Right renal cortex interstitium (tissue), 3 donors: Measurements from ENCODE around the gene HSD3B2. TPM values are rescaled to one million over a fixed set of nuclear protein-coding genes. Genes with fewer than 3 reads are reported as not detected.

Experiments used
- DNase-seq, 3 donors: peaks; one replicate each; pipeline ENCODE4 v3.0.0-alpha.2; 2013; ENCODE audit warnings: low read depth in 3 of 3, low spot score in 2 of 3
- polyA plus RNA-seq, 3 donors: library from polyadenylated mRNA; unstranded; fragments of 120-200 nt; gene quantifications; one replicate each; pipeline ENCODE4 v1.2.1, GENCODE V29; 2013; ENCODE audit not compliant: insufficient read length in 3 of 3

HSD3B2 gene
- polyA plus RNA-seq, 3 donors = 1.2 to 1.3 (median 1.2) TPM

DNA sequence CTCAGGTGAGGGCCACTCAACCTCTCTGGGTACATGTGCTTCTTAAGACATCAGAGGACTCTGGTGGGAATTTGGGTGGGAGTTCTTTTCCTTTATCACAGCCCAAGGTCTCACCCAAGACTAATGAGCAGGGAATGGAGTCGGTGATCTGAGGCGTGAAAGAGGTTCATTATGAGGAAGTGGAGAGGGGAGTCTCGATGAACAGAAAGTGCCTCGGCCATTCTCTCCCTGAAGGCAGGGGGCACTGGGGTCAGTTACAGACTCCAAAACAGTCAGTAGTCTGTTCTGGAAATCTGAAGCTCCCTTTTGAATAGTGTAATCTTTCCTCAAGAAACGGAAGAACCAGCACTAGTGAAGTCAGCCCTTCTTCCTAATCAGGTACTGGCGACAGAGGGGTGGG, 36.2 kb downstream of the HSD3B2 start:
- no peak for DNase-seq

DNA sequence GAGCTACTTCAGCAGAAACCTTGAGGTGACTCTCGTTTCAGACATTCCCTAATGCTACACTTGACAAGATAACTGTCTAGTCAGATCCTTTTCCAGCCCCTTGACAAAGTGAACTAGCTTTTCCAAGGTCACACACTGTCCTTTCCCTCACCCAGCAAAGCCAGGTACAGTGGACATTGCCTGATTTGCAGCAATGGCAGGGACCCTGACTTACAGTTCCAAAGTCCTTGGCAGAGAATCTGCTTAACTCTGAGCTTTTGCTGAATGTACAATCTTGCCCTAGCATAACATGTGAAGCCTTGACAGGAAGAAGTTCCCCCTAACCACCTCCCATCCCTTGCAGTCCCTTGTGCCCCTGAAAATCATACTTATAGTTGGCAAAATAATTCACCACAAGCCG, 37.1 kb downstream of the HSD3B2 start:
- no peak for DNase-seq

DNA sequence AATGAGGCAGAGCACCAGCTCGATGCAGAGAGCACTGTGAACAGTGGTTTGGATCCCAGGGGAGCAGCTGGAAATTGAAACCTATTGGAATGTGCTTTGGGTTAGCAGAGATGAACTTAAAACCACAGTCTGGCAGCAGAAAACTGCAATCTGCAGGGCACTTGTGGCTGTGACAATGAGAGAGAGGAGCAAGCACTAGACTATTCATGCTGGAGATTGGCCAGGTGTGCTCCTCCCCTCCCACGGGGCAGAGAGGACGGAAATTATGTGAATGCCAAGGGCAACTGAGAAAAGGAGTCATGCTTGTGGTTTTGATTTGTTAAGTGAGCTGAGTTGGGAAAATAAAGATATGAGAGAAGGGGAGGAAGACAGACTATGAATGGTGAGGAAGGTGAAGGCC, 38.1 kb downstream of the HSD3B2 start:
- DNase-seq = no peak

DNA sequence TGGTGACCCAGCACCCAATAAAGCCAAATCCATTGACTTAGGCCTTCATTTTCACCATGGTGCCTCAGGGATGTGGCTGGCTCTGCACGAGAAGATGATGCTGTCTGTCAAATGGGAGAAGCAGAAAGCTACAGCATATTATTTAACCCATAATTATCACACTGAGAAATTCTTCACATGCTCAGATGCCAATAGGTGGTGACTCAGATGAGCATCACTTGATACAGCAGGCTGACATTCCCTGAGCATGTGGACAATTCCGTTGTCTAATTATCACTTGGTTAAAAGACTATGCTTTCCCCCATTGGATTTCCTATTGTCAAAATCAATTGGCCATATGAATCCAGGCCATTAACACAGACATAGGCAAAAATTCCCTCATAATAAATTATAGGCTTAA, 48.0 kb downstream of the HSD3B2 start:
- no peak for DNase-seq

DNA sequence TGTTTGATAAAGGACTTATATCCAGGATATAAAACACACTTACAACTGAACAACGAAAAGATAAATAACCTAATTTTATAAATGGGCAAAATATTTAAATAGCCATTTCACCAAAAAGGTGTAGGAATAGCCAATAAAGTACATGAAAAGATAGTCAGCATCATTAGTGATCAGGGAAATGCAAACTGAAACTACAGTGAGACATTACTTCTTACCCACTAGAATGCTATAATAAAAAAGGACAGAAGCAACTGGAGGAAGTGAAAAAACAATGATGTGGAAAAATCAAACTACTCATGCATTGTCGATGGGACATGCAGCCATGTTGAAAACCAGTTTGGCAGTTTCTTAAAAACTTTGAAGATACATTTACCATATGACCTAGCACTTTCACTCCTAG, 48.6 kb downstream of the HSD3B2 start:
- no peak for DNase-seq

DNA sequence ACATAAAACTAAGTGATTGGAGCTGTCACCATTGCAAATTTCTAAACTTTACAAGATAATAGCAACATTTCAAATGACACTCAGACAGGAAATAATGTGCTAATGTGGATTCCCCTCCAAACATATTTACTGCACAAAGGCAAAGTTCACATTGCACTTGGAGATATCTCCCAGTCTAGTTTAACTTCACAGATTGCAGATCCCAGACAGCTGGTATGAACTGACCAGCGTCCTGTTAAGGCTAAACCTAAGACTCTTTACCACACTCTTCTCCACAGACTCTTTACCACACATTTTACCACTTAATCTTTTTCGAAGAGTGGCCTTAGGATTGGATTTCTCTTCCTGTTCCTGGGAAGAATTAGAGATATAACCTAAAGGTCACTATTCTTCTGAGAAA, 51.5 kb downstream of the HSD3B2 start:
- no peak for DNase-seq

DNA sequence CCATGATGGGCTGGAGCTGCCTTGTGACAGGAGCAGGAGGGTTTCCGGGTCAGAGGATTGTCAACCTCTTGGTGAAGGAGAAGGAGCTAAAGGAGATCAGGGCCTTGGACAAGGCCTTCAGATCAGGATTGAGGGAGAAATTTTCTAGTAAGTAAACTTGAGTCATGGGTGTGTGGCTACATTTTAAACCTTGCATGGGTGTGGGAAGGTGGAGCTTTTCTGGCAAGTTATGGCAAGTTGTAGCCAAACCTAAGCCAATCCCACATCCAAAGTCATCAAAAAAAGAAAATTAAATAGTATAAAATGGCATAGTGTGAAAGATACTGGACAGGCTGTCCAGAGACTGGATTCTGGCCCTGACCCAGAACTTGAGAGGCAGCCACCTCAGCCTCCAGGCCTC, 52.3 kb downstream of the HSD3B2 start:
- no peak for DNase-seq

DNA sequence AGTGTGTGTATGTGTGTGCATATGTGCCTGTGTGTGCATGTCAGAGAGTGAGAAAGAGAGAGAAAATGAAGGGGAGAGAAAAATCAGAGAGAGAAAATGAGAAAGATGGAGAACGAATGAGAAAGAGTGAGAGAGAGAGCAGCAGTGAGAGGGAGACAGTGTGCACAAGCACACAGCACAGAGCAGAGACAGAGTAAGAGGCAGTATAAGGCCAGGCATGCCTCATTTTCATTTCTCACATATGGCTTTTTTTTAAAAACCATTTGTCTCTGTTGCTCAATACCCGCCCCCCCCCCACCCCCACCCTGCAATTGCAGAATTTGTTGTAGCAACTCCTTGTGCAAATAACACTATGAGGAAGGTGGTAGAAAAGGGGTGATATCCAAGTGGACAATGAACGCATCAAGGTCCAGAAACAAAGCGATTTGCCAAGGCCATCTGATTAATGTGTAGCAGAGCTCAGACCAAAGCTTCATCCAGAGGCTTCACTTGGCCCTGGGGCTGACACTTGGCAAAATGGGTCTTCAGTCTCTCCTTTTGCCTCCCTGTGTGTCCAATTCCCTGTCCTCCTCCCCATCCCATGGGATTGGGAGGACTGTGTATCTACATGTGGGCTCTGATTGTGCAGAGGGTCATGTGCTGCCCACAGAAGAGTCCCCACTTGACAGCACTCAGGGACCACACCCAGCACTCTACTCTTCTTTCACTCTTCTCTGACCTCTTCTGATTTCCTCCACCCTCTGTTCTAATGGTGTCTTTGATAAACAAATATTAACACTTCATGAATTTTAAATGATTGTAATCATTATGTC, 53.1 kb downstream of the HSD3B2 start:
- DNase-seq = no peak

DNA sequence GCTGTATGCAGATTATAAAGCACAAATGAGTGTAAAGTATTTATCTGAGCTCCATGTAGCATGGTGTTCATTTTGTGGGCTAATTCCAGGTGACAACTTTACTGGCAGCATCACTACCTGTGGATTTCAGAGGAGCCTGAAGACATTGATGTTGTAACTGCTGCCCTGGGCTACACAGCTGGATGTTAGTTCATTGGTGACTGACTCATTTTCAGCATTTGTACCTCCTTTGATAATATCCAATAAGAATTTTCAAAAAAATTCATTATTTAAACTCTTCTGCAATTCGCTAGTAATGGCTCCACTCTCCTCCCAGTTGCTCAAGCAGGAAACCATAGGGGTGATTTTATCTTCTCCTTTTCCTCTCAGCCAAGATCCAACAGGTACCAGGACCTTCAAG, 54.8 kb downstream of the HSD3B2 start:
- no peak for DNase-seq

DNA sequence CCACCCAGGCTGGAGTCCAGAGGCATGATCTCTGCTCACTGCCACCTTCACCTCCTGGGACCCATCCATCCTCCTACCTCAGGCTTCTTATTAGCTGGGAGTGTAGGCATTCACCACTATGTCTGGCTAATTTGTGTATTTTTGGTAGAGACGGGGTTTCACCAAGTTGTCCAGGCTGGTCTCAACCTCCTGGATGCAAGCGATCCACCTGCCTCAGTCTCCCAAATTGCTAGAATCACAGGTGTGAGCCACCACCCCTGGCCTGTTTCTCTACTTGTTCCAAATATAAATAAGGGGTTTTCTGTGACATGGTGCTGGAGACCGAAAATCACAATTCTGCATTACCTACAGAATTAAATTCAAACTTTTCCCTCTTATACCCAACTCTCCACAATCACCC, 55.4 kb downstream of the HSD3B2 start:
- DNase-seq = no peak

DNA sequence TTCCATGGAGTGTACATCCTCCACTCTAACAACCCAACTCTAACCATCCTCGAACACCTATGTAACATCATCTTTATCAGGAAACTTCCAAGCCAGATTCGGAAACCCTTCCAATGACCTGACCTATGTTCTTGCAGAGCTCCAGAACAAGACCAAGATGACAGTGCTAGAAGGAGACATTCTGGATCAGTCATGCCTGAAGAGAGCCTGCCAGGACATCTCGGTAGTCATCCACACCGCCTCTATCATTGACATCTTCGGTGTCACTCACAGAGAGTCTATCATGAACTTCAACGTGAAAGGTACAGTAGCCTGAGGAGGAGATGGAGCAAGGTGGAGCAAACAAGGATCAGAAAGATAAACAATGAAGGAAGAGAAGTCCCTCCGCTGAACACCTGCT, 56.0 kb downstream of the HSD3B2 start:
- no peak for DNase-seq

DNA sequence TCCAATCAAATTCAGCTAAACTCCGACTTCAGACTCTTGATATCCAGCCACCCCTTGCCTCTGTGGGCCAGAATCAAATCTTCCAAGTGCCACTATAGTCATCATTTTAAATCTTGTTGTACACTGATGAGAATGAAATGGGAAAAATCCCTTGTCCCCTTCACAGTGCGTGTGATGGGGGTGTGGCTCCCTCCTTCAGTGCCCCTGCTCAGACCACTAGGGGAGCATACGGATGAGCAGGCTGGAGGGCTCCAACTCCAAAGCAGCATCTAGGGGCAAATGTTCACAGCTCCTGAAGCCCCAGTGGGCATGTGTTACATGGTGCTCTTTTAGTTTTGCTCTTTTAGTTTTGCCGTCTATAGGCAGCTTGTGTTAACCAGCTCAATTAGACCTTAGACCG, 56.6 kb downstream of the HSD3B2 start:
- no peak for DNase-seq

DNA sequence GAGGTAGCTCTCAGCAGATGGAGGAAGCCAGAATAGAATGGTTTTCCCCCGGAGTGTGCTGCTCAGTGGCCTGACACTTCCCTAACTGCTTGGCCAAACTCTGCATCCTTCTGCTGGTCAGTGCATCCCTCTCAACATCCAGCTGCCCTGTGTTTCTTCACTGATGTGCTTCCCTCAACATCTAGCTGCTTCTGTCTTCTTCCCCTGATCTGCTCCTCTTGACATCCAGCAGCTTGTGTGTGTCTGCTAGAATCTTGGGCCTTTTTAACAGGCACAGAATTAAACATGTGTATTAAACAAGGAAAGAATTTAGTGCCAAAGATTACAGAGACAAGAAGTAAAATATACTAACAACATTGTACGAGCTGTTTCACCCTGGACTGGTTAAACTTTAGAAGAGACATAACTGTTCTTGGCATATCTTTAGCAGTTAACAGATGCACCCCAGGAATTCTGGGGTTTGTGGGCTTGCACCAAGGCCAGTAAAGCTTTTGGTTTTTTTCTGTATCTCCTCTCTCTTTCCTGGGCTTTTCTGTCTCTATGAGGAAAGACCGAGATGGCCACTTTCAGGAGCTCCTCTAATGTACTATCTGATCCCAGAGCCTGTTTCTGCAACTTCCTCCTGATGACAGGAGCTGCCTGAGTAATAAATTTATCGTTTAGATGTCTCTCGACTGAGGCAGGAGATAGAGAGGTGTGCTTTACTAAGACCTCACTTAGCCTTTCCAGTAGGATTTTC, 57.3 kb downstream of the HSD3B2 start:
- no peak for DNase-seq

Other genes with a start within 250 kb of the HSD3B2 start
- 100 to 1,000 TPM in 2 of 3 donors, 10 to 100 TPM in 1; 87.5 to 118 (median 114) TPM for gene HAO2, start 46.4 kb upstream of the HSD3B2 start, polyA plus RNA-seq
- under 1 TPM in 2 of 3 donors, not detected in 1; 0.13 to 0.44 TPM for gene HSD3B1, start 92.1 kb downstream of the HSD3B2 start, polyA plus RNA-seq
- 10 to 100 TPM; 21.2 to 23.7 (median 21.9) TPM for gene ZNF697, start 233.1 kb downstream of the HSD3B2 start, polyA plus RNA-seq